H9 (cell line): ENCODE measurements around the gene KRT81. TPM values are rescaled to one million over a fixed set of nuclear protein-coding genes. Genes with fewer than 3 reads are reported as not detected.

ENCODE experiments used
- DNase-seq: peaks from one replicate; pipeline ENCODE4 v3.0.0-alpha.2; 2017
- H2AFZ ChIP-seq: one replicate; pipeline ENCODE4 v1.6.1; 2013; ENCODE audit warnings: mild to moderate bottlenecking, low read length, control low read depth, moderate library complexity
- H2AK5ac ChIP-seq: 2 replicates; pipeline ENCODE4 v1.6.1; 2013; ENCODE audit warnings: low read length, control low read depth, mixed read lengths; ENCODE audit not compliant: insufficient read length
- H2BK120ac ChIP-seq: one replicate; pipeline ENCODE4 v1.6.1; 2013; ENCODE audit warnings: low read depth, mild to moderate bottlenecking, low read length, control low read depth, inconsistent platforms; ENCODE audit not compliant: poor library complexity, severe bottlenecking
- H2BK12ac ChIP-seq: 2 replicates; pipeline ENCODE4 v1.6.1; 2013; ENCODE audit warnings: low read length, control low read depth, mixed read lengths, low read depth; ENCODE audit not compliant: insufficient read length
- H2BK15ac ChIP-seq: 2 replicates; pipeline ENCODE4 v1.6.1; 2013; ENCODE audit warnings: low read depth, low read length, control low read depth
- H2BK20ac ChIP-seq: one replicate; pipeline ENCODE4 v1.6.1; 2013; ENCODE audit warnings: low read depth, mild to moderate bottlenecking, low read length, control low read depth, inconsistent platforms; ENCODE audit not compliant: poor library complexity, severe bottlenecking
- H2BK5ac ChIP-seq: 2 replicates; pipeline ENCODE4 v1.6.1; 2013; ENCODE audit warnings: low read length, control low read depth, mixed read lengths; ENCODE audit not compliant: insufficient read length
- H3K14ac ChIP-seq: 2 replicates; pipeline ENCODE4 v1.6.1; 2013; ENCODE audit warnings: low read length, control low read depth; ENCODE audit not compliant: insufficient read depth
- H3K18ac ChIP-seq: 2 replicates; pipeline ENCODE4 v1.6.1; 2013; ENCODE audit warnings: low read depth, mild to moderate bottlenecking, mixed read lengths, low read length, control low read depth; ENCODE audit not compliant: insufficient read length
- H3K23ac ChIP-seq: 2 replicates; pipeline ENCODE4 v1.6.1; 2013; ENCODE audit warnings: low read length, control low read depth, mixed read lengths, low read depth; ENCODE audit not compliant: insufficient read length
- H3K23me2 ChIP-seq: 2 replicates; pipeline ENCODE4 v1.6.1; 2013; ENCODE audit warnings: low read depth, mild to moderate bottlenecking, mixed read lengths, low read length, control low read depth; ENCODE audit not compliant: insufficient read length, poor library complexity, severe bottlenecking
- H3K27ac ChIP-seq: 2 replicates; pipeline ENCODE4 v1.5.1; 2013; ENCODE audit warnings: low read length, control low read depth, mixed read lengths, low read depth; ENCODE audit not compliant: insufficient read length
- H3K27me3 ChIP-seq: 2 replicates; pipeline ENCODE4 v1.6.1; 2013; ENCODE audit warnings: low read length, control low read depth, inconsistent platforms; ENCODE audit not compliant: insufficient read depth
- H3K4ac ChIP-seq: 2 replicates; pipeline ENCODE4 v1.6.1; 2013; ENCODE audit warnings: low read depth, mild to moderate bottlenecking, control low read depth, inconsistent platforms, low read length, moderate library complexity
- H3K4me1 ChIP-seq: 2 replicates; pipeline ENCODE4 v1.6.1; 2013; ENCODE audit warnings: low read length, control low read depth, inconsistent platforms; ENCODE audit not compliant: insufficient read depth
- H3K4me2 ChIP-seq: 2 replicates; pipeline ENCODE4 v1.6.1; 2013; ENCODE audit warnings: low read length, control low read depth, mixed read lengths; ENCODE audit not compliant: insufficient read length, insufficient read depth
- H3K56ac ChIP-seq: 2 replicates; pipeline ENCODE4 v1.6.1; 2013; ENCODE audit warnings: low read depth, mild to moderate bottlenecking, mixed read lengths, low read length, control low read depth; ENCODE audit not compliant: insufficient read length
- H3K79me1 ChIP-seq: 2 replicates; pipeline ENCODE4 v1.6.1; 2013; ENCODE audit warnings: low read depth, mild to moderate bottlenecking, moderate library complexity, low read length, control low read depth, inconsistent platforms; ENCODE audit not compliant: insufficient read depth, poor library complexity, severe bottlenecking
- H3K79me2 ChIP-seq: 2 replicates; pipeline ENCODE4 v1.6.1; 2013; ENCODE audit warnings: low read length, control low read depth, inconsistent platforms; ENCODE audit not compliant: insufficient read depth
- H3K9ac ChIP-seq: 2 replicates; pipeline ENCODE4 v1.6.1; 2013; ENCODE audit warnings: low read length, control low read depth, mixed read lengths; ENCODE audit not compliant: insufficient read length; ENCODE audit errors: extremely low read depth
- H3K9me3 ChIP-seq: one replicate; pipeline ENCODE4 v1.6.1; 2013; ENCODE audit warnings: low read depth, low read length, inconsistent platforms; ENCODE audit not compliant: control insufficient read depth
- H3T11ph ChIP-seq: one replicate; pipeline ENCODE4 v1.6.1; 2013; ENCODE audit warnings: mild to moderate bottlenecking, low read length, control low read depth, inconsistent platforms
- H4K20me1 ChIP-seq: one replicate; pipeline ENCODE4 v1.6.1; 2013; ENCODE audit not compliant: control insufficient read depth, insufficient read length, insufficient read depth
- H4K5ac ChIP-seq: 2 replicates; pipeline ENCODE4 v1.6.1; 2013; ENCODE audit warnings: low read depth, mild to moderate bottlenecking, mixed read lengths, low read length, control low read depth; ENCODE audit not compliant: insufficient read length
- H4K8ac ChIP-seq: replicated peaks from 2 replicates; pipeline ENCODE4 v1.6.1; 2013; ENCODE audit warnings: low read length, control low read depth, mixed read lengths, low read depth; ENCODE audit not compliant: insufficient read length
- H4K91ac ChIP-seq: 2 replicates; pipeline ENCODE4 v1.6.1; 2013; ENCODE audit warnings: low read depth, mild to moderate bottlenecking, moderate library complexity, mixed read lengths, low read length, control low read depth; ENCODE audit not compliant: insufficient read length
- H3K27ac Mint-ChIP-seq, 3 experiments: 2 replicates in 2 of 3; 3 replicates in 1 of 3; pipeline ENCODE4 v1.8.0; 2020 to 2021; ENCODE audit warnings: mixed read lengths in 3 of 3, mild to moderate bottlenecking in 1 of 3, moderate library complexity in 1 of 3
- H3K27me3 Mint-ChIP-seq: 2 replicates; pipeline ENCODE4 v1.8.0; 2021; ENCODE audit warnings: low read depth, mild to moderate bottlenecking, moderate library complexity, mixed read lengths
- H3K36me3 Mint-ChIP-seq, 3 experiments: 2 replicates in 2 of 3; 3 replicates in 1 of 3; pipeline ENCODE4 v1.8.0; 2020 to 2021; ENCODE audit warnings: low read depth in 3 of 3, mixed read lengths in 3 of 3; ENCODE audit not compliant: insufficient read depth in 1 of 3
- H3K4me1 Mint-ChIP-seq, 2 experiments: 2 replicates each; pipeline ENCODE4 v1.8.0; 2020; ENCODE audit warnings: mixed read lengths in 2 of 2
- H3K4me3 Mint-ChIP-seq, 2 experiments: 2 replicates in 1 of 2; 3 replicates in 1 of 2; pipeline ENCODE4 v1.8.0; 2020 to 2021; ENCODE audit warnings: mild to moderate bottlenecking in 2 of 2, mixed read lengths in 2 of 2, moderate library complexity in 1 of 2
- H3K9me3 Mint-ChIP-seq, 2 experiments: 2 replicates in 1 of 2; 3 replicates in 1 of 2; pipeline ENCODE4 v1.8.0; 2020; ENCODE audit warnings: mild to moderate bottlenecking in 2 of 2, mixed read lengths in 2 of 2, moderate library complexity in 1 of 2
- CTCF ChIP-seq: fragments of 200-600 bp; sonication (generic); conservative IDR thresholded peaks from 3 replicates; pipeline ENCODE4 v1.8.0; 2021; ENCODE audit warnings: antibody characterized with exemption, mild to moderate bottlenecking
- WGBS: extraction: QIAGEN DNeasy Blood & Tissue Kit; methylation state at CpG from one replicate; pipeline ENCODE4 v1.1.7; 2013; ENCODE audit warnings: missing lambda C conversion rate, low lambda C conversion rate, mixed read lengths; ENCODE audit not compliant: insufficient read length; ENCODE audit errors: extremely low coverage; 5-methylcytosine and 5-hydroxymethylcytosine counted together
- total RNA-seq: library from RNA; stranded (reverse); gene quantifications from 2 replicates; pipeline ENCODE4 v1.2.1, GENCODE V29; 2021

KRT81 gene
- total RNA-seq, 1 experiment from 2014 or later = not detected

GRCh38 chr12:52337054-52337453 lies 45.7 kb upstream of the KRT81 start:
- no peak overlapping the region for H3K23ac ChIP-seq
- H3K4me1 Mint-ChIP-seq = peaks cover 8 to 9% of the 10 kb centered on the region in 2 experiments
- H4K91ac ChIP-seq = no peak overlapping the region
- H3K36me3 Mint-ChIP-seq = no peaks in the 10 kb centered on the region; a peak in 1 of 7 replicates
- no peak for DNase-seq
- no peak overlapping the region for H3T11ph ChIP-seq
- no peak overlapping the region for H2AK5ac ChIP-seq
- H3K4me2 ChIP-seq = no peak overlapping the region
- H3K79me1 ChIP-seq = no peaks in the 10 kb centered on the region
- no peaks in the 10 kb centered on the region for H3K27me3 ChIP-seq
- WGBS = no CpG with 5 or more reads among the region's 1 CpG
- H3K4me3 Mint-ChIP-seq = no peak overlapping the region
- no peak overlapping the region for H3K14ac ChIP-seq
- no peaks in the 10 kb centered on the region for H3K9me3 ChIP-seq
- H2BK12ac ChIP-seq = no peak overlapping the region
- H3K79me2 ChIP-seq = no peaks in the 10 kb centered on the region
- TF ChIP-seq CTCF = no peak
- no peak overlapping the region for H4K8ac ChIP-seq
- H3K18ac ChIP-seq = no peak overlapping the region
- H3K9ac ChIP-seq = no peak overlapping the region
- H3K27ac ChIP-seq = no peak overlapping the region
- no peaks in the 10 kb centered on the region for H3K9me3 Mint-ChIP-seq
- no peak overlapping the region for H2AFZ ChIP-seq
- H2BK5ac ChIP-seq = no peak overlapping the region
- H3K4me1 ChIP-seq = no peaks in the 10 kb centered on the region
- H3K27me3 Mint-ChIP-seq = peaks cover 6% of the 10 kb centered on the region; the same call in 1 of the 2 replicates
- no peak overlapping the region for H3K27ac Mint-ChIP-seq
- H2BK120ac ChIP-seq = no peak overlapping the region
- no peak overlapping the region for H2BK15ac ChIP-seq
- no peak overlapping the region for H2BK20ac ChIP-seq
- H3K4ac ChIP-seq = no peak overlapping the region
- no peak overlapping the region for H3K56ac ChIP-seq
- H3K23me2 ChIP-seq = no peaks in the 10 kb centered on the region
- H4K20me1 ChIP-seq = no peaks in the 10 kb centered on the region
- H4K5ac ChIP-seq = no peak overlapping the region
